Astrocyte (in vitro differentiated cells and primary cell): ENCODE data around the gene UNKL.

Experiments used
- CTCF ChIP-seq: IDR thresholded peaks from 2 replicates; pipeline ENCODE4 v1.5.1; 2011; ENCODE audit warnings: low read depth, mild to moderate bottlenecking, inconsistent platforms, low read length, moderate library complexity; ENCODE audit not compliant: insufficient read depth
- EZH2 ChIP-seq: IDR thresholded peaks from 2 replicates; pipeline ENCODE4 v1.6.1; 2012; ENCODE audit warnings: mild to moderate bottlenecking, low read length, inconsistent platforms; ENCODE audit not compliant: insufficient read depth

GRCh38 chr16:1340730-1341494 is 73.6 kb downstream of the UNKL start:
- TF ChIP-seq CTCF = no peak
- no peak for TF ChIP-seq EZH2
